Measurements from ENCODE around the gene AIP. TPM values are rescaled to one million over a fixed set of nuclear protein-coding genes. Genes with fewer than 3 reads are reported as not detected.
A peak's percentile ranks its signal among the peaks of the same experiment; 100 is the strongest.

The AIP gene
- total and polyA plus RNA-seq, 2 donors (not counting 1 experiment from before 2014, with no cell fraction given), result 53.7 to 117 TPM

GRCh38 chr11:67468759-67469507 lies 13.9 kb upstream of the AIP start, which contains the start of gene TMEM134:
TSS of gene TMEM134 (minus strand) at chr11:67469251. CDS start at chr11:67469192, 59 bp downstream.
- Histone ChIP-seq H3K4me1 (ENCODE audit: control insufficient read depth, extremely low read depth, insufficient read depth, low read length) (peaks cover 6% of the 10 kb centered on the region), H3K9ac (ENCODE audit: insufficient read depth, low read length) (peak within 1 kb of the TSS; percentile 79), H3K36me3 (ENCODE audit: control insufficient read depth, insufficient read depth, low read length) (no peaks in the 10 kb centered on the region), H2AFZ (ENCODE audit: low read length) (peak within 1 kb of the TSS; percentile 92), H3K27ac (ENCODE audit: insufficient read depth, low read length) (peak within 1 kb of the TSS; percentile 73), H3K27me3 (ENCODE audit: control insufficient read depth, insufficient read depth, low read length) (no peaks in the 10 kb centered on the region), H3K79me2 (ENCODE audit: control insufficient read depth, insufficient read depth, low read length) (no peaks in the 10 kb centered on the region), H4K20me1 (ENCODE audit: control insufficient read depth, extremely low read depth, insufficient read depth, low read length) (no peaks in the 10 kb centered on the region), H3K4me2 (ENCODE audit: extremely low read depth, insufficient read depth, low read length) (peak within 1 kb of the TSS; percentile 79), H3K4me3 (replicated peaks in 1 of 4; ENCODE audit: control extremely low read depth in 1 of 4, insufficient read depth in 1 of 4, low read depth in 3 of 4, low read length in 4 of 4) (peak within 1 kb of the TSS; percentile 72 to 91 (median 78)), H3K9me3 (ENCODE audit: control insufficient read depth, insufficient read depth, low read depth, low read length) (no peaks in the 10 kb centered on the region)
- TF ChIP-seq EZH2 (IDR thresholded peaks at IDR 0.05; ENCODE audit: low read length, missing control alignments), result no peak
- peak in 1 of 2 donors; percentile 19 for TF ChIP-seq CTCF (conservative IDR thresholded peaks at IDR 0.05 in 1 of 2, IDR thresholded peaks at IDR 0.05 in 1 of 2; ENCODE audit: low read depth in 1 of 2, low read length in 2 of 2)
- peak; percentile 88 to 90 for DNase-seq (ENCODE audit: low read depth in 2 of 2)

- H3K79me2 ChIP-seq (ENCODE audit: control insufficient read depth, insufficient read depth, low read length), result no peaks in the 10 kb centered on the region
- H3K27me3 ChIP-seq (ENCODE audit: control insufficient read depth, insufficient read depth, low read length), result no peaks in the 10 kb centered on the region
- H2AFZ ChIP-seq (ENCODE audit: low read length), result peak overlapping the region; percentile 92
- peak overlapping the region; percentile 79 for H3K4me2 ChIP-seq (ENCODE audit: extremely low read depth, insufficient read depth, low read length)
- peak overlapping the region; percentile 62 for H3K9ac ChIP-seq (ENCODE audit: insufficient read depth, low read length)
- TF ChIP-seq EZH2 (IDR thresholded peaks at IDR 0.05; ENCODE audit: low read length, missing control alignments) (no peak), CTCF (conservative IDR thresholded peaks at IDR 0.05 in 1 of 2, IDR thresholded peaks at IDR 0.05 in 1 of 2; ENCODE audit: low read depth in 1 of 2, low read length in 2 of 2) (no peak)
- H4K20me1 ChIP-seq (ENCODE audit: control insufficient read depth, extremely low read depth, insufficient read depth, low read length), result no peaks in the 10 kb centered on the region
- H3K4me3 ChIP-seq (replicated peaks in 1 of 4; ENCODE audit: control extremely low read depth in 1 of 4, insufficient read depth in 1 of 4, low read depth in 3 of 4, low read length in 4 of 4), result peak overlapping the region; percentile 64 to 83 (median 70)
- DNase-seq (ENCODE audit: low read depth in 2 of 2), result no peak
- no peaks in the 10 kb centered on the region for H3K9me3 ChIP-seq (ENCODE audit: control insufficient read depth, insufficient read depth, low read depth, low read length)
- H3K27ac ChIP-seq (ENCODE audit: insufficient read depth, low read length), result peak overlapping the region; percentile 66
- no peaks in the 10 kb centered on the region for H3K36me3 ChIP-seq (ENCODE audit: control insufficient read depth, insufficient read depth, low read length)
- peaks cover 6% of the 10 kb centered on the region for H3K4me1 ChIP-seq (ENCODE audit: control insufficient read depth, extremely low read depth, insufficient read depth, low read length)
Measured at GRCh38 chr11:67469508-67469811, 13.4 kb upstream of the AIP start.

GRCh38 chr11:67470337-67471002 lies 12.4 kb upstream of the AIP start:
- no peak overlapping the region for H2AFZ ChIP-seq (ENCODE audit: low read length)
- no peak for DNase-seq (ENCODE audit: low read depth in 2 of 2)
- H3K79me2 ChIP-seq (ENCODE audit: control insufficient read depth, insufficient read depth, low read length), result no peaks in the 10 kb centered on the region
- peaks cover 6% of the 10 kb centered on the region for H3K4me1 ChIP-seq (ENCODE audit: control insufficient read depth, extremely low read depth, insufficient read depth, low read length)
- H3K27ac ChIP-seq (ENCODE audit: insufficient read depth, low read length), result no peak overlapping the region
- H3K27me3 ChIP-seq (ENCODE audit: control insufficient read depth, insufficient read depth, low read length), result no peaks in the 10 kb centered on the region
- no peak for TF ChIP-seq CTCF (conservative IDR thresholded peaks at IDR 0.05 in 1 of 2, IDR thresholded peaks at IDR 0.05 in 1 of 2; ENCODE audit: low read depth in 1 of 2, low read length in 2 of 2)
- TF ChIP-seq EZH2 (IDR thresholded peaks at IDR 0.05; ENCODE audit: low read length, missing control alignments), result no peak
- no peaks in the 10 kb centered on the region for H3K9me3 ChIP-seq (ENCODE audit: control insufficient read depth, insufficient read depth, low read depth, low read length)
- H3K4me3 ChIP-seq (replicated peaks in 1 of 4; ENCODE audit: control extremely low read depth in 1 of 4, insufficient read depth in 1 of 4, low read depth in 3 of 4, low read length in 4 of 4), result no peak overlapping the region
- no peaks in the 10 kb centered on the region for H4K20me1 ChIP-seq (ENCODE audit: control insufficient read depth, extremely low read depth, insufficient read depth, low read length)
- no peak overlapping the region for H3K4me2 ChIP-seq (ENCODE audit: extremely low read depth, insufficient read depth, low read length)
- H3K9ac ChIP-seq (ENCODE audit: insufficient read depth, low read length), result no peak overlapping the region
- H3K36me3 ChIP-seq (ENCODE audit: control insufficient read depth, insufficient read depth, low read length), result no peaks in the 10 kb centered on the region

Measured in fibroblast of lung (primary cell).